NT2/D1 (cell line): ENCODE results near the gene KIF3A.

ENCODE experiments used
- DNase-seq: peaks from one replicate; pipeline ENCODE4 v3.0.0-alpha.2; 2011; ENCODE audit warnings: low read depth, low spot score
- H3K27me3 ChIP-seq: 2 replicates; pipeline ENCODE4 v1.6.0; 2011; ENCODE audit warnings: mild to moderate bottlenecking; ENCODE audit not compliant: insufficient read length, insufficient read depth
- H3K36me3 ChIP-seq: 2 replicates; pipeline ENCODE4 v1.6.1; 2011; ENCODE audit warnings: mild to moderate bottlenecking, low read length, mixed read lengths; ENCODE audit not compliant: insufficient read depth, insufficient read length
- H3K4me1 ChIP-seq: 2 replicates; pipeline ENCODE4 v1.5.1; 2011; ENCODE audit not compliant: insufficient read depth, insufficient read length
- H3K4me3 ChIP-seq: 2 replicates; pipeline ENCODE4 v1.5.1; 2011; ENCODE audit warnings: low read depth; ENCODE audit not compliant: insufficient read length
- H3K9ac ChIP-seq: 2 replicates; pipeline ENCODE4 v1.6.0; 2011; ENCODE audit warnings: low read depth; ENCODE audit not compliant: insufficient read length
- H3K9me3 ChIP-seq: 2 replicates; pipeline ENCODE4 v1.5.1; 2011; ENCODE audit warnings: mild to moderate bottlenecking, low read length; ENCODE audit not compliant: insufficient read depth
- SUZ12 ChIP-seq: IDR thresholded peaks from 2 replicates; pipeline ENCODE4 v1.6.1; 2011; ENCODE audit not compliant: insufficient read length, insufficient read depth; ENCODE audit errors: extremely low read depth
- YY1 ChIP-seq: IDR thresholded peaks from 2 replicates; pipeline ENCODE4 v1.6.1; 2011; ENCODE audit not compliant: insufficient read length, insufficient read depth
- ZNF274 ChIP-seq: IDR thresholded peaks from 2 replicates; pipeline ENCODE4 v1.6.1; 2011; ENCODE audit warnings: mild to moderate bottlenecking, low read depth, low read length

The KIF3A gene

DNA sequence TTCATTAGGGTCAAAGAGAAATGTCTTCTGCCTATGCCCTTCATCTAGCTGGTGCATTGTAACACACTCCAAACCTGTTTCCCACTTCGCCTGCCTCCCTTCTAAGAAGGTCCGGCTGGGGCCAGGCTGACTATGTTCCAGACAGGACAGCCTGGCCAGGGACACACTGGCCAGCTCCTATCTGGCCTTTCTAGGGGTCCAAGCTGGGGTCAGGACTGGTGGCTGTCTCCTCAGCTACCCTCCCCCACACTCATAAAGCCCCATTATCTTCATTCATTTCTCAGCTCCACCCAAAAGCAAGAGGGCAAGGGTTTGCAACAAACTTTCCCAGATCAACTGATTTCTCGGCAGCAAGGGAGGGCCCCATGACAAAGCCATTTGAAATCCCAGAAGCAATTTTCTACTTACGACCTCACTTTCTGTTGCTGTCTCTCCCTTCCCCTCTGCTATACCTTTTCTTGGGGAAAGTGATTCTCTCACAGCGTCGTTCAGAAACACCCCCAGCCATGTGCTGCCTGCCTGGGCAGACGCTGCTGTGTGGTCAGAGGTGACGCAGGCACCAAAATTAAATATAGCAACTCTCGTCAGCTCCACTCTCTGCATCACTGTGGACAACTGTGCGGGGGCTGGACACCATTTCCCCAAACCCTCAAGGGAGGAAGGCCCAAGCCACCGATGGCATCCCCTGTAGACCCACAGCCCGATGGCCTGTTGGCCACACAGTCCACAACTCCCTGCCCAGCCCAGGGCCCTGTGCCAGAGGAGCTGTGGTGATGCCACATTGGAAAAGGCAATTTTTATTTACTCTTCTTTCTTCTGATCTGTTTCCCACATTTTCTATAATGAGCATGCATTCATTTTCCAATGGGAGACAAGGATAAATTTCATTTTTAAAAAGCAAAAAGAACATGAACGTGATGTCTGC lies 73.3 kb downstream of the KIF3A start:
- Histone ChIP-seq H3K36me3 (no peaks in the 10 kb centered on the region), H3K4me1 (peaks cover 7% of the 10 kb centered on the region), H3K4me3 (no peak overlapping the region), H3K9me3 (no peaks in the 10 kb centered on the region), H3K9ac (no peak overlapping the region), H3K27me3 (no peaks in the 10 kb centered on the region)
- no peak for TF ChIP-seq ZNF274
- TF ChIP-seq SUZ12 = no peak
- TF ChIP-seq YY1 = no peak
- DNase-seq = no peak

DNA sequence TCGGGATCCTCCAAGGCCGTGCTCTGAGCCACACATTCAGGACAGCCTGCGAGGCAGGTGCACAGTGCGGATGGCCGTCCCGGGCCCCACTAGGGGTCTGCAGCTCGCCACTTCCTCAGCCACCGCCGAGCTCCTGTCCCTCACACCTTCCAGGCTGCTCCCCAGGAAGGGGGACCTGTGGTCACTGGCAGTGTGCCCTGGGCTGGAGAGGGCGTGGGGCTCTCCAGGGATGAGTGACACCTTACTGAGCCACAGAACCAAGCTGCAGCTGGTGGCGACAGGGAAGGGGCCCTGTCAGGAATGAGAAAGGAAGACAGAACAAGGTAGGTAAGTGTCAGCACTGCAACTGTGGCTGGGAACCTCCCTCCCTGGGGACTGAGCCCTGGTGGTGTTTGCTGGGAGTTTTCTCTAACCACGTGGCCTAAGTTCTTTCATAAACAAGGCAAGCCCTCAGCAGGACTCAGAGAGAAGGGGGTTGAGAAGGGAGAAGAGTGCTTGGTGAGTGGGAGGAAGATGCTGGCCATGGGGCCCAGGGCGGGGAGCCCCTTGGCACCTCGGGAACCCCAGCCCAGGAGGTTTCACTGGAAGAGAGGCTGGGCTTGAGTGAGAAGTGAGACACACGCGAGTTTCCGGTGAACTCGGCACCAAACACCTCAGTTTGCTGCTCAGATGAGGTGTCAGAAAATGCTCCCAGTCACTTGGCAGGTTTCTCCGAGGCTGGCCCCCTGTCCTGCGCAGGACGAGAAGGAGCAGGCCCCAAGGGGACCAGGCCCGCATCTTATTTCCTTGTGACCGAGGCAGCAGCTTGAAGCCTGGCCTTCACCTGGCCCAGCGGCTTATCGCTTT lies 74.2 kb downstream of the KIF3A start:
- peaks cover 3% of the 10 kb centered on the region for H3K4me1 ChIP-seq
- H3K27me3 ChIP-seq = peaks cover 3% of the 10 kb centered on the region
- H3K36me3 ChIP-seq = no peaks in the 10 kb centered on the region
- TF ChIP-seq SUZ12 (no peak), ZNF274 (no peak), YY1 (no peak)
- no peak overlapping the region for H3K9ac ChIP-seq
- DNase-seq = no peak
- H3K4me3 ChIP-seq = no peak overlapping the region
- H3K9me3 ChIP-seq = no peaks in the 10 kb centered on the region

DNA sequence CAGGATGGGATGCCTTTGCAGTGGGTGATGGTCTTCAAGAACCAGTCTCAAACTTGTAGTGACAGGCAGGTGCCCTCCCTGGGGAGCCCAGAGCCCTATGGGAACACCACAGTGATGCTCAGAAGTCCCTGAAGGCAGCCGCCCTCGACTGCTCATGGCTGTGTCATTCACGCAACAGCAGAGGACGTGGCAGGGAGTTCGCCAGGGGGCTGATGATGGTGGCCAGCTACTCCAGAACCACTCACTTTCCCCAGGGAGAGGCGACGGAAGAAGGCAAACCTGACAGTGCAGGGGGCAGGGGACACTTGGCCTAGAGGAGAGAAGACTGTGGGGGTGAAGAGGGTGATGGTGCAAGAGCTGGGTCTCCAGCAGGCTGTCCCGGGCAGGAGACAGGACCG lies 75.3 kb downstream of the KIF3A start:
- Histone ChIP-seq H3K4me1 (peaks cover 3% of the 10 kb centered on the region), H3K27me3 (peaks cover 12% of the 10 kb centered on the region), H3K9ac (no peak overlapping the region), H3K36me3 (no peaks in the 10 kb centered on the region), H3K4me3 (no peak overlapping the region), H3K9me3 (no peaks in the 10 kb centered on the region)
- TF ChIP-seq ZNF274 (no peak), YY1 (no peak), SUZ12 (no peak)
- no peak for DNase-seq

DNA sequence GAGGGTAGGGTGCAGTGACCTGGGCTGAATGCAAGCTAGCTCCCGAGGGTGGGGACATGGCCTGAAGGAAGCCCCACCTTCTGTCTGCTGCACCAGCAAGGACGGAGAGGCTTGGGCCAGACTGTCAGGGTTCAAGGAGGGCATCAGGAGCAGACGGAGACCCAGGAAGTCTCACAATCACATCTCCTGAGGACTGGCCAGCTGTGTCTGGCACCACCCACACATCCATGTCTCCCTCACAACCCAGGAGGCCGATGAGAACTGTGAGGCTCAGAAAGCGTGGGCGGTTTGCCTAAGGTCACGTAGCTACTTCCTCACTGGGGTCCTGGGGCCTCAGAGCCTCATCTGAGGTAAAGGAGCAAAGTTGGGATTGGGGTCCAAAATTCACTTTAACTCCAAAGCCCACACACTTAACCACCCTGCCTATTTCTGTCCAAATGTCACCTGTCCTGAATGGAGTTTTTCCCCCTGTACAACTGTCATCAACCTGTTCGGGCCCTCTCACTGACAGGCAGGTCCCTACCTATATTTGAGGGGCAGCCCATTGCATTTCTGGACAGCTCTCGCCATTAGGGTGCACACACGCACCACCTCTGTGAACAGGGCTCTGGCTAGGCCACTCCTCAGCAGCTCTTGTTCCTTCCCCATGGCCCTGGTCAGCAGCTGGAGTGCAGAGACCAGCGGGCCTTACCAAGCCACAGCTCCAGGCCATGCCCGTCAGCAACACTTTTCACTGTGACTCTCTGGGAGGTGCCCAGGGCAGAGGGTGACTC lies 75.9 kb downstream of the KIF3A start:
- no peak for TF ChIP-seq ZNF274
- TF ChIP-seq YY1 = no peak
- no peak for TF ChIP-seq SUZ12
- Histone ChIP-seq H3K9ac (no peak overlapping the region), H3K4me1 (peaks cover 3% of the 10 kb centered on the region), H3K36me3 (no peaks in the 10 kb centered on the region), H3K9me3 (no peaks in the 10 kb centered on the region), H3K4me3 (no peak overlapping the region), H3K27me3 (peaks cover 18% of the 10 kb centered on the region)
- no peak for DNase-seq

DNA sequence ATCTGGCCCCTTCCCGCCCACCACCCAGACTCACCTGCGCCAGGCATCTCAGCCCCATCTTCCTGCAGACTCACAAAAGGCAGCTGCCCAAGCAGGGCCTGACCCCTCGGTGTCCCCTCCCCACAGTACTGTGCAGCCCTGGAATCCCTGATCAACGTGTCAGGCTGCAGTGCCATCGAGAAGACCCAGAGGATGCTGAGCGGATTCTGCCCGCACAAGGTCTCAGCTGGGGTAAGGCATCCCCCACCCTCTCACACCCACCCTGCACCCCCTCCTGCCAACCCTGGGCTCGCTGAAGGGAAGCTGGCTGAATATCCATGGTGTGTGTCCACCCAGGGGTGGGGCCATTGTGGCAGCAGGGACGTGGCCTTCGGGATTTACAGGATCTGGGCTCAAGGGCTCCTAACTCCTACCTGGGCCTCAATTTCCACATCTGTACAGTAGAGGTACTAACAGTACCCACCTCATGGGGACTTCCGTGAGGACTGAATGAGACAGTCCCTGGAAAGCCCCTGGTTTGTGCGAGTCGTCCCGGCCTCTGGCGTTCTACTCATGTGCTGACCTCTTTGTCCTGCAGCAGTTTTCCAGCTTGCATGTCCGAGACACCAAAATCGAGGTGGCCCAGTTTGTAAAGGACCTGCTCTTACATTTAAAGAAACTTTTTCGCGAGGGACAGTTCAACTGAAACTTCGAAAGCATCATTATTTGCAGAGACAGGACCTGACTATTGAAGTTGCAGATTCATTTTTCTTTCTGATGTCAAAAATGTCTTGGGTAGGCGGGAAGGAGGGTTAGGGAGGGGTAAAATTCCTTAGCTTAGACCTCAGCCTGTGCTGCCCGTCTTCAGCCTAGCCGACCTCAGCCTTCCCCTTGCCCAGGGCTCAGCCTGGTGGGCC lies 77.5 kb downstream of the KIF3A start:
- no peaks in the 10 kb centered on the region for H3K9me3 ChIP-seq
- H3K27me3 ChIP-seq = peaks cover 34% of the 10 kb centered on the region
- no peak overlapping the region for H3K9ac ChIP-seq
- no peak for TF ChIP-seq YY1
- no peak for TF ChIP-seq SUZ12
- TF ChIP-seq ZNF274 = no peak
- H3K4me3 ChIP-seq = no peak overlapping the region
- H3K4me1 ChIP-seq = peaks cover 3% of the 10 kb centered on the region
- no peak for DNase-seq
- no peaks in the 10 kb centered on the region for H3K36me3 ChIP-seq
